Ishikawa (cell line): Measurements from ENCODE around the gene GSKIP.

Experiments
- EP300 ChIP-seq: IDR thresholded peaks from 2 replicates; pipeline ENCODE4 v1.6.1; 2012; ENCODE audit warnings: borderline replicate concordance
- YY1 ChIP-seq: IDR thresholded peaks from 2 replicates; pipeline ENCODE4 v1.6.1; 2012; ENCODE audit warnings: low read depth

DNA sequence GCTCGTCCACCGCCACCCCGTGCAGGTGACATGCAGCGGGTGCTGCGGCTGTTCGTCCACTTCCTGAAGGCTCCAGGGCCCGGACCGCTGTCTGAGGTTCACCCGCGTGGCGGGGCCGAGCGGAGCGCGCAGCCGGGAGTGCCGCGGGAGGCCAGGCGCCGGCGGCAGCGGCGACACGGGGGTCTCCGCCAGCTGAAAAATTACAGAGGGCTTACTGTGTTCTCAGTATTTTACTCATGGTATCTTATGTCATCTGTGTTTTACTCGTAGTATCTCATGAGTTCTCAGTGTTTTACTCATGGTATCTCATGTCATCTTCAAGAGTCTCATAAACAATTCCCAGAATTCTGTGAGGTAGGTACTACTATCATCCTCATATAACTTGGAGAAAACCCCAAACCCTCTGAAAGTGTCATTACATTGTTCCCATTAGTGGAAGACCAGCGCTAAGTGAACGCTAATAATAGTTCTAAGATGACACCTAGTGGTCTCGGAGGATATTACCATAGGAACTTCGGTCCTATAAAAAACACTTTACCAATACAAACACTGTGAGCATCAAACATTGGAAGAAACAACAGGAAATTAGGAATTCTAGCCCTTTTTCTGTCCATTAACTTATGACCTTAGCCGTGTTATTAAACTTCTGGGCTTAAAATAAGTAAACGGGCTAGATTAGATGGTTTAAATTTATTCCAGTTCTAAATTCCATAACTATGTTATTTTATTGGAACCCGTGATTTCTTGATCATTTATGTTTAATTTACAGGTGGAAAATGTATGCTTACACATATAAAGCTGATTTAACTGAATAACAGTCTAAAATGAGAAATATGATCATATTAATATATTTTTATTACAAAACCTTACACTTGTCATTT lies 61.0 kb downstream of the GSKIP start:
- TF ChIP-seq YY1 (no peak), EP300 (no peak)
